Ishikawa (cell line): ENCODE measurements around the gene WWOX.

Experiments used
- CEBPB ChIP-seq: IDR thresholded peaks from 2 replicates; pipeline ENCODE4 v1.6.1; 2012
- CREB1 ChIP-seq: IDR thresholded peaks from 2 replicates; pipeline ENCODE4 v1.6.1; 2012; ENCODE audit warnings: low read depth
- EGR1 ChIP-seq: IDR thresholded peaks from 2 replicates; pipeline ENCODE4 v1.6.1; 2012
- EP300 ChIP-seq: IDR thresholded peaks from 2 replicates; pipeline ENCODE4 v1.6.1; 2012; ENCODE audit warnings: borderline replicate concordance
- FOXM1 ChIP-seq: IDR thresholded peaks from 2 replicates; pipeline ENCODE4 v1.6.1; 2012; ENCODE audit warnings: low read depth, borderline replicate concordance
- MAX ChIP-seq: IDR thresholded peaks from 2 replicates; pipeline ENCODE4 v1.6.1; 2012
- NFIC ChIP-seq: IDR thresholded peaks from 2 replicates; pipeline ENCODE4 v1.6.1; 2012
- RAD21 ChIP-seq: IDR thresholded peaks from 2 replicates; pipeline ENCODE4 v1.6.1; 2012; ENCODE audit warnings: low read depth
- REST ChIP-seq: IDR thresholded peaks from 2 replicates; pipeline ENCODE4 v1.6.1; 2012; ENCODE audit warnings: low read depth, mild to moderate bottlenecking
- TAF1 ChIP-seq: IDR thresholded peaks from 2 replicates; pipeline ENCODE4 v1.6.1; 2012; ENCODE audit warnings: low read depth, mild to moderate bottlenecking
- TCF12 ChIP-seq: IDR thresholded peaks from 2 replicates; pipeline ENCODE4 v1.6.1; 2012; ENCODE audit warnings: low read depth
- TEAD4 ChIP-seq: IDR thresholded peaks from 2 replicates; pipeline ENCODE4 v1.6.1; 2012
- USF1 ChIP-seq: IDR thresholded peaks from 2 replicates; pipeline ENCODE4 v1.6.1; 2012
- YY1 ChIP-seq: IDR thresholded peaks from 2 replicates; pipeline ENCODE4 v1.6.1; 2012; ENCODE audit warnings: low read depth
- ZBTB7A ChIP-seq: IDR thresholded peaks from 2 replicates; pipeline ENCODE4 v1.6.1; 2012; ENCODE audit warnings: low read depth

WWOX gene

DNA sequence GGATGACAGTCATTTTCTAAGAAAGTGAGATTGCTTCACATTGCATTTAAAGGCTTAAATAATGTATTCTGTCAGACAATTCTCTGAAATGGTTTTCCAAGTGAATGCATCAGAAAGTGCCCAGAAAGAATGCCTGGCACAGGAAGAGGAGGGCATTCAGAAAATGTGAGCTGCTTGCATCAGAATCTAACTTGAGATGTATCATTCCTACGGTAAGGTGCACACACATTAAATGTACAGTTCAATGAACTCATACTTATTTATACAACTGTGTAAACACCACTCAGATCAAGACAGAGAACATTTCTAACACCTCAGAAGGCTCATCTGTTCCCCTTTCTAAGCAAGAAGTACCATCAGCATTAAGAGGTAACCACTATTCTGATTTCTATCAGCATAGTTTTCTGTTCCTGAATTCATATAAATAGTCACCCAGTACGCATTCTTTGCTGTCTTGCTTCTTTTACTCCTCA, 863.0 kb downstream of the WWOX start:
- TF ChIP-seq EGR1 (no peak), NFIC (no peak), CEBPB (no peak), USF1 (no peak), RAD21 (no peak), CREB1 (no peak), EP300 (no peak)

DNA sequence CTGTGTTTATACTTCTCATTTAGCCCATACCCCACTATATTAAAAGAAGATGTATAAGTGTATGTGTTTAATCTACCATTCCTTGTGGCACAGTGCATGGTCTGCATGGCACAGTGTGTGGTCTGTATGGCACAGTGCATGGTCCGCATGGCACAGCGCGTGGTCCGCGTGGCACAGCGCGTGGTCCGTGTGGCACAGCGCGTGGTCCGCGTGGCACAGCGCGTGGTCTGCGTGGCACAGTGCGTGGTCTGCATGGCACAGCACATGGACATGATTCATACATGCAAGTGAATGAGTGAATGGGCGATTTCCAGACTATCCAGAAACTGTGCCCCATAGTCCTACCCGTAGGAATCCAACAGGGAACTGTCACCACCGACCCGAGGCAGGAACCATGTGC, 868.5 kb downstream of the WWOX start:
- TF ChIP-seq CEBPB, result no peak
- TF ChIP-seq CREB1, result no peak
- TF ChIP-seq TCF12, result no peak
- TF ChIP-seq USF1, result no peak
- no peak for TF ChIP-seq TEAD4
- no peak for TF ChIP-seq ZBTB7A
- no peak for TF ChIP-seq YY1
- no peak for TF ChIP-seq TAF1
- TF ChIP-seq MAX, result no peak
- TF ChIP-seq RAD21, result no peak
- no peak for TF ChIP-seq EP300

GRCh38 chr16:78969721-78970120, 870.3 kb downstream of the WWOX start:
- no peak for TF ChIP-seq MAX
- TF ChIP-seq YY1, result no peak
- TF ChIP-seq EP300, result no peak
- TF ChIP-seq CEBPB, result no peak

GRCh38 chr16:78970650-78971049, 871.2 kb downstream of the WWOX start:
- no peak for TF ChIP-seq FOXM1
- no peak for TF ChIP-seq NFIC
- no peak for TF ChIP-seq REST
- no peak for TF ChIP-seq TCF12
- TF ChIP-seq ZBTB7A, result no peak
- no peak for TF ChIP-seq YY1
- no peak for TF ChIP-seq TEAD4
- TF ChIP-seq RAD21, result no peak
- TF ChIP-seq CEBPB, result no peak
- no peak for TF ChIP-seq EGR1
- TF ChIP-seq EP300, result no peak
- no peak for TF ChIP-seq CREB1
- TF ChIP-seq MAX, result no peak
- TF ChIP-seq TAF1, result no peak
- TF ChIP-seq USF1, result no peak

GRCh38 chr16:78972006-78972405, 872.6 kb downstream of the WWOX start:
- TF ChIP-seq NFIC (no peak), RAD21 (no peak), REST (no peak), TCF12 (no peak), EP300 (no peak), CREB1 (no peak), YY1 (no peak)

DNA sequence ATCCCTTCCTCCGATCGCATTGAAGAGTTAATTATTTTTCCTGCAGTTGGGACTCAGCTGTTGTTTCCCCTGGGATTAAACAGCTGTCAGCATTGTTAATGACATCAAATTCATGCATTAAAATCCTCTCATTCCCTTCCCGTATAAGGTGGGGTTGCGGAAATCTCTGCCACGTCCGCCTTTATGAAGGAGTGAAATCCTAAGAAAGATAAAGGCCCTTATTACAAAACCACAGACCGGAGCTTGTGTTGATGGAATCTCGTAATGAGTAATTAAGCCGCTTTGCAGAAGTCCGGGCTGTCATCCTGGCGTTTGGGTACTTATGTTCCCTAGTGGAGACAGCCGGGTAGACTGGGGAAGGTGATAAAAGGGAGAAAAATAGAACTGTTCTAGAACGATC, 873.5 kb downstream of the WWOX start:
- TF ChIP-seq EP300 (no peak), TAF1 (no peak), ZBTB7A (no peak), TCF12 (no peak), YY1 (no peak), MAX (no peak), FOXM1 (no peak), REST (no peak), USF1 (no peak)
